Measurements from ENCODE around the gene DNAAF6.

DNAAF6 gene

GRCh38 chrX:107213477-107213876 lies 7.1 kb downstream of the DNAAF6 start:
- ChIA-PET CTCF (no interaction called here), POLR2A (no interaction called here)
- no peak overlapping the region for H3K27ac ChIP-seq (ENCODE audit: extremely low read depth, low read depth, low read length)
- no peaks in the 10 kb centered on the region for H3K9me3 ChIP-seq (ENCODE audit: control insufficient read depth, insufficient read depth, low read depth, low read length)
- H3K36me3 ChIP-seq (ENCODE audit: control insufficient read depth in 2 of 2, insufficient read depth in 1 of 2, low read length in 2 of 2) = no peaks in the 10 kb centered on the region
- H3K4me3 ChIP-seq (ENCODE audit: low read depth, low read length) = no peak overlapping the region
- TF ChIP-seq PRDM10 (tag by site-specific recombination; IDR thresholded peaks at IDR 0.05) = no peak
- no peak for TF ChIP-seq ZFP69B (tag by site-specific recombination; IDR thresholded peaks at IDR 0.05)
- no peak for TF ChIP-seq ZNF211 (tag by site-specific recombination; IDR thresholded peaks at IDR 0.05; ENCODE audit: low read depth)
- TF ChIP-seq ZNF146 (tag by site-specific recombination; IDR thresholded peaks at IDR 0.05) = no peak
- TF ChIP-seq PRDM1 (tag by site-specific recombination; IDR thresholded peaks at IDR 0.05) = no peak
- TF ChIP-seq ZBTB26 (tag by site-specific recombination; optimal IDR thresholded peaks at IDR 0.05) = no peak
- TF ChIP-seq ZBTB11 (tag by site-specific recombination; conservative IDR thresholded peaks at IDR 0.05; ENCODE audit: low read depth) = no peak
- no peak for TF ChIP-seq KLF17 (tag by site-specific recombination; IDR thresholded peaks at IDR 0.05)
- no peak for TF ChIP-seq WT1 (tag by site-specific recombination; IDR thresholded peaks at IDR 0.05)
- no peak for TF ChIP-seq TSHZ1 (tag by site-specific recombination; IDR thresholded peaks at IDR 0.05; ENCODE audit: borderline replicate concordance)
- TF ChIP-seq ZIC2 (tag by site-specific recombination; IDR thresholded peaks at IDR 0.05) = no peak
- no peaks in the 10 kb centered on the region for H3K4me1 ChIP-seq (ENCODE audit: control insufficient read depth, insufficient read depth, low read length)

- no peak overlapping the region for H3K27ac ChIP-seq (ENCODE audit: extremely low read depth, low read depth, low read length)
- CTCF ChIA-PET = interaction anchor here (0.7 to 1.6 kb wide), 2 partner anchors 9 to 45 kb away, joined by 3 to 4 read pairs; no protein-coding TSS in a partner anchor
- no peak for TF ChIP-seq ZNF473 (tag by site-specific recombination; IDR thresholded peaks at IDR 0.05)
- TF ChIP-seq ZNF391 (tag by site-specific recombination; IDR thresholded peaks at IDR 0.05; ENCODE audit: borderline replicate concordance, low read depth) = no peak
- no peak for TF ChIP-seq ZNF16 (tag by site-specific recombination; IDR thresholded peaks at IDR 0.05; ENCODE audit: low read depth)
- no peak for TF ChIP-seq YY1 (tag by site-specific recombination; IDR thresholded peaks at IDR 0.05)
- TF ChIP-seq ZNF404 (tag by site-specific recombination; IDR thresholded peaks at IDR 0.05) = no peak
- TF ChIP-seq BCL11B (tag by site-specific recombination; IDR thresholded peaks at IDR 0.05; ENCODE audit: low read depth) = no peak
- no peak for TF ChIP-seq PBX3 (CRISPR knock-in tag; IDR thresholded peaks at IDR 0.05)
- TF ChIP-seq ZNF623 (tag by site-specific recombination; IDR thresholded peaks at IDR 0.05) = no peak
These were observed 20.3 kb downstream of the DNAAF6 start for GRCh38 chrX:107226757-107227156.

More at GRCh38 chrX:107226757-107227156, 20.3 kb downstream of the DNAAF6 start:
- POLR2A ChIA-PET = interaction anchor here (1.2 kb wide), 1 partner anchor 21 kb away, joined by 4 read pairs; the partner anchor contains the start of genes DNAAF6 and NUP62CL
- Histone ChIP-seq H3K36me3 (ENCODE audit: control insufficient read depth in 2 of 2, insufficient read depth in 1 of 2, low read length in 2 of 2) (no peaks in the 10 kb centered on the region), H3K4me1 (ENCODE audit: control insufficient read depth, insufficient read depth, low read length) (no peaks in the 10 kb centered on the region), H3K9me3 (ENCODE audit: control insufficient read depth, insufficient read depth, low read depth, low read length) (no peaks in the 10 kb centered on the region), H3K4me3 (ENCODE audit: low read depth, low read length) (no peak overlapping the region)
